ENCODE measurements around the gene PTRH1.

The PTRH1 gene

GRCh38 chr9:127721391-127721821, 5.9 kb upstream of the PTRH1 start:
- Mint-ChIP-seq H3K27me3 (no peaks in the 10 kb centered on the region), H3K4me1 (ENCODE audit: low read depth in 2 of 2) (peaks cover 32% of the 10 kb centered on the region in 2 donors), H3K36me3 (ENCODE audit: insufficient read depth) (peaks cover 9% of the 10 kb centered on the region), H3K9me3 (no peaks in the 10 kb centered on the region), H3K4me3 (peak overlapping the region; percentile 74 to 77), H3K27ac (peak overlapping the region; percentile 80 to 93)
- DNase-seq, result peak in 1 of 3 experiments; percentile 35
- peak; percentile 66 for ATAC-seq (replicated peaks)

GRCh38 chr9:127720865-127721227, 5.4 kb upstream of the PTRH1 start:
- DNase-seq, result no peak
- ATAC-seq (replicated peaks), result no peak
- H3K27ac Mint-ChIP-seq, result peak overlapping the region; percentile 80 to 93
- peaks cover 8% of the 10 kb centered on the region for H3K36me3 Mint-ChIP-seq (ENCODE audit: insufficient read depth)
- H3K4me3 Mint-ChIP-seq, result peak overlapping the region; percentile 74 to 77
- H3K27me3 Mint-ChIP-seq, result no peaks in the 10 kb centered on the region
- H3K9me3 Mint-ChIP-seq, result no peaks in the 10 kb centered on the region
- H3K4me1 Mint-ChIP-seq (ENCODE audit: low read depth in 2 of 2), result peaks cover 36 to 38% of the 10 kb centered on the region in 2 donors

- Mint-ChIP-seq H3K4me1 (ENCODE audit: low read depth in 2 of 2) (peaks cover 40 to 41% of the 10 kb centered on the region in 2 donors), H3K4me3 (peak overlapping the region; percentile 74 to 77), H3K36me3 (ENCODE audit: insufficient read depth) (peaks cover 14% of the 10 kb centered on the region), H3K27me3 (no peaks in the 10 kb centered on the region), H3K27ac (peak overlapping the region; percentile 80 to 93), H3K9me3 (no peaks in the 10 kb centered on the region)
- peak; percentile 29 for ATAC-seq (replicated peaks)
- DNase-seq, result peak; percentile 37 to 42 (median 41)
Observed at GRCh38 chr9:127720031-127720864, 4.8 kb upstream of the PTRH1 start.

GRCh38 chr9:127717766-127718165, 2.3 kb upstream of the PTRH1 start:
- Mint-ChIP-seq H3K36me3 (ENCODE audit: insufficient read depth) (peaks cover 16% of the 10 kb centered on the region), H3K4me3 (peak overlapping the region in 1 of 2 donors; percentile 54), H3K4me1 (ENCODE audit: low read depth in 2 of 2) (peaks cover 41 to 45% of the 10 kb centered on the region in 2 donors), H3K9me3 (no peaks in the 10 kb centered on the region), H3K27ac (peak overlapping the region; percentile 83 to 89), H3K27me3 (no peaks in the 10 kb centered on the region)
- DNase-seq (no peak), ATAC-seq (replicated peaks) (no peak)

GRCh38 chr9:127716412-127716811, 949 bp upstream of the PTRH1 start:
- H3K9me3 Mint-ChIP-seq, result no peaks in the 10 kb centered on the region
- H3K36me3 Mint-ChIP-seq (ENCODE audit: insufficient read depth), result peaks cover 14% of the 10 kb centered on the region
- peak overlapping the region; percentile 89 to 95 for H3K27ac Mint-ChIP-seq
- peaks cover 38 to 44% of the 10 kb centered on the region in 2 donors for H3K4me1 Mint-ChIP-seq (ENCODE audit: low read depth in 2 of 2)
- H3K4me3 Mint-ChIP-seq, result peak overlapping the region; percentile 87 to 91
- no peaks in the 10 kb centered on the region for H3K27me3 Mint-ChIP-seq
- ATAC-seq (replicated peaks) (no peak), DNase-seq (no peak)

GRCh38 chr9:127714951-127715469, 453 bp downstream of the PTRH1 start:
- Mint-ChIP-seq H3K27ac (peak overlapping the region; percentile 89 to 95), H3K4me1 (ENCODE audit: low read depth in 2 of 2) (peaks cover 39 to 45% of the 10 kb centered on the region in 2 donors), H3K4me3 (peak overlapping the region; percentile 87 to 91), H3K9me3 (no peaks in the 10 kb centered on the region), H3K36me3 (ENCODE audit: insufficient read depth) (peaks cover 15% of the 10 kb centered on the region), H3K27me3 (no peaks in the 10 kb centered on the region)
- DNase-seq, result no peak
- peak; percentile 18 for ATAC-seq (replicated peaks)

- H3K9me3 Mint-ChIP-seq, result no peaks in the 10 kb centered on the region
- peak overlapping the region in 1 of 2 donors; percentile 41 for H3K27ac Mint-ChIP-seq
- peaks cover 33 to 40% of the 10 kb centered on the region in 2 donors for H3K4me1 Mint-ChIP-seq (ENCODE audit: low read depth in 2 of 2)
- ATAC-seq (replicated peaks) (no peak), DNase-seq (no peak)
- peak overlapping the region; percentile 87 to 91 for H3K4me3 Mint-ChIP-seq
- H3K36me3 Mint-ChIP-seq (ENCODE audit: insufficient read depth), result peaks cover 16% of the 10 kb centered on the region
- H3K27me3 Mint-ChIP-seq, result no peaks in the 10 kb centered on the region
Observed at GRCh38 chr9:127714020-127714750, 1.3 kb downstream of the PTRH1 start.

- DNase-seq (no peak), ATAC-seq (replicated peaks) (no peak)
- Mint-ChIP-seq H3K36me3 (ENCODE audit: insufficient read depth) (peaks cover 16% of the 10 kb centered on the region), H3K4me3 (no peak overlapping the region), H3K27ac (peak overlapping the region in 1 of 2 donors; percentile 41), H3K9me3 (no peaks in the 10 kb centered on the region), H3K4me1 (ENCODE audit: low read depth in 2 of 2) (peaks cover 32 to 43% of the 10 kb centered on the region in 2 donors), H3K27me3 (no peaks in the 10 kb centered on the region)
Observed at GRCh38 chr9:127712867-127713266, 2.6 kb downstream of the PTRH1 start.

- no peak overlapping the region for H3K27ac Mint-ChIP-seq
- H3K4me3 Mint-ChIP-seq, result no peak overlapping the region
- no peak for DNase-seq
- H3K27me3 Mint-ChIP-seq, result no peaks in the 10 kb centered on the region
- ATAC-seq (replicated peaks), result no peak
- H3K9me3 Mint-ChIP-seq, result no peaks in the 10 kb centered on the region
- H3K4me1 Mint-ChIP-seq (ENCODE audit: low read depth in 2 of 2), result peaks cover 34 to 46% of the 10 kb centered on the region in 2 donors
- peaks cover 16% of the 10 kb centered on the region for H3K36me3 Mint-ChIP-seq (ENCODE audit: insufficient read depth)
Observed at GRCh38 chr9:127712371-127712770, 3.1 kb downstream of the PTRH1 start.

GRCh38 chr9:127711831-127712274, 3.6 kb downstream of the PTRH1 start:
- ATAC-seq (replicated peaks) (no peak), DNase-seq (no peak)
- Mint-ChIP-seq H3K4me1 (ENCODE audit: low read depth in 2 of 2) (peaks cover 36 to 47% of the 10 kb centered on the region in 2 donors), H3K4me3 (no peak overlapping the region), H3K27me3 (no peaks in the 10 kb centered on the region), H3K27ac (no peak overlapping the region), H3K9me3 (no peaks in the 10 kb centered on the region), H3K36me3 (ENCODE audit: insufficient read depth) (peaks cover 16% of the 10 kb centered on the region)

- H3K27me3 Mint-ChIP-seq, result no peaks in the 10 kb centered on the region
- DNase-seq, result no peak
- no peaks in the 10 kb centered on the region for H3K9me3 Mint-ChIP-seq
- no peak for ATAC-seq (replicated peaks)
- peaks cover 16% of the 10 kb centered on the region for H3K36me3 Mint-ChIP-seq (ENCODE audit: insufficient read depth)
- peak overlapping the region; percentile 39 to 54 for H3K4me3 Mint-ChIP-seq
- peaks cover 36 to 46% of the 10 kb centered on the region in 2 donors for H3K4me1 Mint-ChIP-seq (ENCODE audit: low read depth in 2 of 2)
- peak overlapping the region in 1 of 2 donors; percentile 76 for H3K27ac Mint-ChIP-seq
Observed at GRCh38 chr9:127711226-127711701, 4.2 kb downstream of the PTRH1 start.

GRCh38 chr9:127710204-127710783, 5.2 kb downstream of the PTRH1 start:
- no peaks in the 10 kb centered on the region for H3K9me3 Mint-ChIP-seq
- DNase-seq, result no peak
- peaks cover 28 to 39% of the 10 kb centered on the region in 2 donors for H3K4me1 Mint-ChIP-seq (ENCODE audit: low read depth in 2 of 2)
- H3K36me3 Mint-ChIP-seq (ENCODE audit: insufficient read depth), result peaks cover 8% of the 10 kb centered on the region
- H3K4me3 Mint-ChIP-seq, result peak overlapping the region in 1 of 2 donors; percentile 24
- H3K27me3 Mint-ChIP-seq, result no peaks in the 10 kb centered on the region
- ATAC-seq (replicated peaks), result no peak
- peak overlapping the region; percentile 44 to 76 for H3K27ac Mint-ChIP-seq
